HG03280 (cell line): ENCODE measurements around the gene RAP1GAP.

Experiments
- ATAC-seq: cut with Tn5 transposase; IDR thresholded peaks from one replicate; pipeline ENCODE4 v1.9.1; 2021; ENCODE audit warnings: mild to moderate bottlenecking, moderate library complexity; ENCODE audit not compliant: unreplicated experiment

RAP1GAP gene

DNA sequence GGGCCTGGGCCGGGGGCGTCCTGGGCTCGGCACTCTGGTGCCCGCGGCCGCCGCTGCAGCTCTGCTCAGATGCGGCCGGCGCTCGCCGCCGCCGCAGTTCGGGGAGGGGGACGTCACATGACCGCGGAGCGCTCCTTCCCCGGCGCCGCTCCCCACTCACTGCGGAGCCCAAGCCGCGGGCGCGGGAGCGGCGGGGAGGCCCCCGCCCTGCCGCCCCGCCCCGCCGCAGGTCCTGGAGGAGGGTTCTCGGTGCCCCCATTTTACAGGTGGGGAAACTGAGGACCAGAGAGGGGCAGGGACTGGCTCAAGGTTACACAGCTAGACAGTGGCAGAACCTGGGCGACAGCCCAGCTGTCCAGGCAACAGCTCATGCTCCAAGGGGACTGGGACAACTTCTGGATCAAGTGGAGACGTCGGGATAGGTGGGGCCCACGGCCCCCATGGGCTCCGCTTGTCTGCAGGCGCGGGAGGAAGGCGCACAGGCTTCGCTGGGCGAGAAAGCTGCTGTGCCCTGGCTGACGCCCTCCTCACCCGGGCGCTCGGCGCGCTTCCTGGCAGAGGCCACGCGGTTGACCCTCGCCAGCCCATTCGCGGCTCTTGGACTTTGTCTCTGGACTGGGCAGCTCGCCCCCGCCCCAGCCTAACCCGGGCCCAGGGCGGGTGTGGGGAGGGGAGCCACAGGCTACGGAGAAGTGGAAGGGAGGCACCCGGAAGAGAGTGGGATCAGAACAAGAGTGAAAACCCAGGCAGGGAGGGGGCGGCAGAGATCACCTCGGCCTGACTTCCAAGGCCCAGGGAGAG is at the start of gene RAP1GAP:
Gene RAP1GAP, minus strand, starts transcription at position 100 of the 801 bp plus-strand sequence. CDS start 49,325 bp downstream, outside the sequence.
- no peak for ATAC-seq

DNA sequence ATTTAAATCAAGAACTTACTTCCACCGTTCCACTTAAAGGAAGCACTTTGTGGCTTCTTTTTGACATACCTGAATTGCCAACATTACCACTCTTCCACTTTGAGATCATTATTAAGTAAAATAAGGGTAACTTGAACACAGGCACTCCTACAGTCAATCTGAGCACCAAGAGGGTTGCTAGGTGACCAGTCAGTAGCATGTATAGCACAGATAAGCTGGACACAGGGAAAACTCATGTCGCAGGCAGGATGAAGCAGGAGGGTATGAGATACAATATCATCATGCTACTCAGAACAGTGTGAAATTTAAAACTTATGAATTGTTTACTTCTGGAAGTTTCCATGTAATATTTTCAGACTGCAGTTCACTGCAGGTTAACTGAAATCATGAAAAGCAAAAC is 47.0 kb upstream of the RAP1GAP start:
- ATAC-seq, result no peak

DNA sequence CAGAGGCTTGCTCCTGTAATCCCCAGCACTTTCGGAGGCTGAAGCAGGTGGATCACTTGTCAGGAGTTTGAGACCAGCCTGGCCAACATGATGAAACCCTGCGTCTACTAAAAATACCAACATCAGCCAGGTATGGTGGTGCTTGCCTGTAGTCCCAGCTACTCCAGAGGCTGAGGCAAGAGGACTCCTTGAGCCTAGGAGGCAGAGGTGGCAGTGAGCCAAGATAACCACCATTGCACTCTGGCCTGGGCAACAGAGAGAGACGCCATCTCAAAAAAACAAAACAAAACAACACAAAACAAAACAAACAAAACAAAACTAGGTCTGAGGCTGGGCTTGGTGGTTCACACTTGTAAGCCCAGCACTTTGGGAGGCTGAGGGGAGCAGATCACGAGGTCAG is 38.7 kb upstream of the RAP1GAP start:
- ATAC-seq, result no peak

DNA sequence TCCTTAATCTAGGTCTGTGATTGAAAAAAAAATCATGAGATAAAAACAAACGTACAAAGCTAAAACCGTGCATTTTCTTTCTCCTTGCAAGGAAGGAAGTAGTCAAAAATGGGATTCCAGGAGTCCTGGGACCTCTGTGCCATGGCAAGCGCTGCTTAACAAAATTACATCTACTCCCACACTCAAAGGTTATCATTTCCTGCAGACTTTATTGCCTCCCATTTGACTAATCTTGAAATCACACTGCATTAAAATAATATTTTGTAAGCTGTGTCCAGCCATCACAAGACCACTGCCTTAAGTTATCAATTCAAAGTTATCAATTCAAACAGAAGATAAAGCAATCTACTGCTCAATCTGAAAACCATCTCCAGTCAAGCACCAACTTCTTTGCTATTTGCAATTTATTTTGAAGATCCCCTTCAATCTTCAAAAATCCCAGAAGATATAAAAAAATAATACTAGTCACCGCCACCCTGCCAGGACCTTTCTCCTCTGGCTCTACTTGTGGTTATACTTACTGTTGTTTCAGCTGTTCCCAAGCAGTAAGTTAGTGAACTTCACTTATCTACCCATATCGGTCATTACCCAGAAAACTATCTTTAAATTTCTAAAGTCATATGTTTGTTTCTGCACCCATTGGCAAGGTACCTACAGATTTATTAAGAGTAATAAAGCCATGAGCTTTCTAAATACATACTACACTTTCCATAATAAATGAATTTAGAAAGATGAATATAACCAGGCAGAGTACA is 38.1 kb upstream of the RAP1GAP start:
- ATAC-seq, result no peak

DNA sequence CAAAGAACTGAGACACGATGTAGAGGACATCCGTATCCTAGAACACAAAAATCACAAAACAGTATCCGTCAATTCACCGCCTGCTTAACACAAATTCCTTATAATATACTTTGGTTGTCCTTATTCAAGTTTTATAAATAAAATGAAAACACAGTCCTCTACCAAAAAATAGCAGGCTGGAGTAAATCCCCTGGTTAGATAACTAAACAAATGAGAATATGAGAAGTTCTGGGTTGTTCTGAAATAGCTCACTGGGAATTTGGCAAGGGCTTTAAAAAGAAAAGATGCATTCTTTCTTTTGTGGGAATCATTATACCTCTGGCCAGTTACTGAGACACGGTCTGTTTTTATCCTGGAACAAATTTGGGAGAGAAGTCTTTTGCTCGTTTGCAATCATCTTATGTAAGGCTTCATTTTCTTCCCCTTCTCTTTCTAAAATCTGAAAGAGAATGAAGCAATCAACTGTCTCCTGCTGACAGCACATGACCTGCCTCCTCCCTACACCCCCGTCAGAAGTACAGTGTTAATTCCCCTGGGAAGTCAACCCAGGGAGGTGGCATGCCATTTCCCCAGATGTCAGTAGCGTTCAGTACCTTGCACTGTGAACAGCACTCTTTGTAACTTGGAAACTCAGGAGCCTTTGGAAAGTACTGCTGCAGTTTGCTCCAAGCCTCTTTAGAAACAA is 37.1 kb upstream of the RAP1GAP start:
- ATAC-seq, result no peak

DNA sequence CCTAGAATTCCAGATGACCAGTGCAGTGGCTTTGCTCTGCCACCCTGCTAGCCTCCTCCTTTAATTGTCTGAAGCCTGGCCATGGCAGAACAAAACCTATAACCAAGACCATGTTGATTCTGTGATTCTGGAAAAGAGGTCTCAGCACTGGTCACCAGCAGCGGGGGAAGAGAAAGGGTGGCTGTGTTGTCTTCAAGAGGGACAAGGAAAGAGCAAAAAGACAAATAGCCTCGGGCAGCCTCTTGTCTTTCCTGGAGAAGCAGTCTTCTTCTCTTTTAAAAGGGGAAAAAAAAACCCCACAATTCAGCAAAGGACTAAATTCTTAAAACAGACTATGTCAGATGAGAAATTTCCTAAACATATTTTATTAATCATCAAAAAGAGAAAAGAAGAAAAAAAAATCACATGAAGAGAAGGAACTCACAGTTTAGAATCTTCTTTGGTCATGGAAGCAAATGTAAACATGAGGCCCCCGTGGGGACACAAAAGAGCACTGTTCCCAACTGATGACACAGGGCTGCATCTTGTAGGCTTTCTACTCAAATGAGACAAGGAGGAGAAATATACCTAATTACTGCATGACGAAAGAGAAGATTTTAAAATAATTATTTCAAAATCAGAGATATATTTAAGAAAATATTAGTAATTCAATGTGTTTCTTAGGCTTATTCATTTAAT is 36.3 kb upstream of the RAP1GAP start:
- no peak for ATAC-seq

DNA sequence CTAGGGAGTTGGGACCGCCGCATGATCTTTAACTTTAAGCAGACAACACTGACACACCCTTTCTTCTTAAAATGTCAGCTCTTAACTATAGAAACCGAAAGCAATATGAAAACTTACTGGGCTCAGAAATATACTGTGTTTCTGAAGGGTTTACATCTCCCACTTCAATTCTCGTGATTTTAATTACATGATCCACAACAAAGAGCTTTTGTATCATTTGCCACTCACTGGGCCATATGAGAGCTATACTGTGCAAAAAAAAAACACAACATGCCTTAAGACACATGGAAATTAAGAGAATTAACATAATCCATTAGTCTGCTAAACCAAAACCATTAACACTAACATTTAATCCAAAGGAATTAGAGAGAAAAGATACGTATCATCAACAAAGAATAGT is 35.0 kb upstream of the RAP1GAP start:
- no peak for ATAC-seq

DNA sequence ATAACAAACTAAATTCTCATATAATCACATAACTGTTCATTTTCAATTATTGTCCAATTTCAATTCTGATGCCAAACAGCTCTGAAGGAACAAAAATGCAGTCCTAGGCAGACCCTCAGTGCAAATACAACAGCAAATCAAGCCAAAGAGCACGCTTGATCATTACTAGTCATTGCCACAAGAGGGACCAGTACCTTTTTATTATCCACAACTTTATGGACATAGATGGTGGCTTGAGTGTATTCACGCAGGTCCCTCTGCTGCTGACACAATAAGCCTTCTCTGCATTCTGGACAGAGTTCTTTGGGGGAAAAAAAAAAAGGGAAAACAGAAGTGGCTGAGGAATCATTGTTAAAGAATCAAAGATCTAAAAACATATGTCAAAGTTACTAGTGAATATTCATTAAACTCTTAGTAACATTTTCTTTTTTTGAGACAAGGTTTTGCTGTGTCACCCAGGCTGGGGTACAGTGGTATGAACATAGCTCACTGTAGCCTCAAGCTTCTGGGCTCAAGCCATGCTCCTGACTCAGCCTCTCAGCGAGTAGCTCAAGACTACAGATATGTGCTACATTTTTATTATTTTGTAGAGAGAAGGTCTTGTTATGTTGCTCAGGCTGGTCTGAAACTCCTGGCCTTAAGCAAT is 34.3 kb upstream of the RAP1GAP start:
- no peak for ATAC-seq

DNA sequence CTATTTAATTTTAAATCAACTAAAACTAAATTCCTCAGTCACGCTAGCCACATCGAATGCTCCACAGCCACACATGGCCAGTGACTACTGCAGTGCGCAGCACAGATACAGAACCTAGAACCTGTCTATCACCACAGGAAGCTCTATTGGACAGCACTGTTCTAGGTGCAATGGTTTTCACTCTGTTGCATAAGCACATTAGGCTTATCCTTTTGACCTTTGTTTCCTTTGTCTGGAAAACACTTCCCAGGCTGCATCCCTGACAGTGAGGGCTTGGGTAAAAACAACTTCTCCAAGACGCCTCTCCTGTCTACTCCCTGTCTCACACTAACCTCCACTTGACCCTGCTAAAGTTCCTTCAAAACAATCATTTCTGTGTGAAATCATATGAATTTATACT is 33.6 kb upstream of the RAP1GAP start:
- ATAC-seq, result no peak

DNA sequence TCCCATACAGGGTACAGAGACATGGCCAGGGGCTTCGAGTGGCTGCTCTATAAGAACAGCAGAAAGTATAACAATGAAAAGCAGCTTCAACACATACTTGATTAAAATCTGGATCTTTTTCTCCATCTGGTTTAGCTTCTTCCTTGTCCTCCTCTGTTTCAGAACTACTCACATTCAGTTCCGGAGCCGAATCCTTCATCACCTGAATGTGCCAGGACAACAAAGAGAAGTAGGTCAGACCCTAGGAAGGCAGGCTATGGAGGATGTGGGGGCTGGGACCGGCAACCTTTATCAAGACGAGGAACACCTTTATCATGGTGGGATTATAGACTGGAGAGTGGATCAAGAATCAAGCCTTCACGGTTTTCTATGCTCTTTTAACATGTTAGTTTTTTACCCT is 32.2 kb upstream of the RAP1GAP start:
- no peak for ATAC-seq

DNA sequence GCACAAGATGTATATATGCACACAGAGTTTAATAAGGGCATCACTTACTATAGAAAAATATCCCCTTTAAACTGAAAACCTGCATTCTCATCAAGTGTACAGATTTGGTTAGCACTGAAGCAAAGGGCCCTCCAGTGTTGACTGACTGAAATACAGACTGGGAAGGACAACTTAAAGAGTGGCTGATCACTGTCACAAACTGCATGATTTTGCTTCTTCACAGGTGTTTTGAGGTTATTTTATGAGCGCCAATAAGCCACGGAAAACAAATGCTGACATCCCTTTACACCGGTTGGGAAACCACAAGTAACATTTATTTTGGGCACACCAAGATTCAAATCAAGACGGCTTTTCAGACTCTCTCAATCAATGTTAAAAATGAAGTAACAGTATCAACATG is 30.9 kb upstream of the RAP1GAP start:
- no peak for ATAC-seq

DNA sequence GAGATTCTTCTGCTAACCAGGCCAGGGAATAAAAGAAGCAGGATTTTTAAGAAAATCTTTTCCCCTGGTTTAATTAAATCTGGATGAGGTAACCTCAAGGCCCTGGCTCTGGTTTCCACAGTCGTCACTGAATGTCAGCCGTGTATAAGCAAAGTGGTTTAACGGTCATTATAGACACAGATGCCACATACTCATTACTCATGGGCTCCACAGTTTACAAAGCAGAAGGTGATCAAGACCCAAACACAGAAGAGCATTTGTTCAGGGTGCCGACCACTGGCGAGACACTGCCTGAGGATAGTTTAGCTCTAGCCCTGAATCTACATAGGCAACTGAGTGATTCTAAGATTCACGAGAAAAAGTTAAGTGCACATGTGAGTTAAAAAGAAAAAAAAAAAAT is 27.8 kb upstream of the RAP1GAP start:
- no peak for ATAC-seq

DNA sequence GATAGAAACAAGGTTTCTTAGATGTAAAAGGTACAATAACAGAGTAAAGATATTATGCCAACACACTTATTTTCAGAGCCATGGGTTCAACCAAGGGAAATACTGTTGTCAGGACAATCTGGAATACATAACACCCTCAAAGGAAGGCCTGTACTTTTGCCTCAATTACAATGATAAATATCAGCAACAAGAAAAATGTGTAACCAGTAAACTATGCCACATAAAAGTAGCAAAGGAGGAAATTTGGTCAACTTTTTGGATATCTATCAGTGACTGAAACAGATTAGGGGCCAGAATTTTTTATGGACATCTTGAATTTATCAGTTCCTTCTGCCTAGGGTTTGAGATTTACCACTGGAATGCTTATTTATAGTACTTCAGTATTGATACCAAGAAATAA is 24.6 kb upstream of the RAP1GAP start:
- no peak for ATAC-seq

DNA sequence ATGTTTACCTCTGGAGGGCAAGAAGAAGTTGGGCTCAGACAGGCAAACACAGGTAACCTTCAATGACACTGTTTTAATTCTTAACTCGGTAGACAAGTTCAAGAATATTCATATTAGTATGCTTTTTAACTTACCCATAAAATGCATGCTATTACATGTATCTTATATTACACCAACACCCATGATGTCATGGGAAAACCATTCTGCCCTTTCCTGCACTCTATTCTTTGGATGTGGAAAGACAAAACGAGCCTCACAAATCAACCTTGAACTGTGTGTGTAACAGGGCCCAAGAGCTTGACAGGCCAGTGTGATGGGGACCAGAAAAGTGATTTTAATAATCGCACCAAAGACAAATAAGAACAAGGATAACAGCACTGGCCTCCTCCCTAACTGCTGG is 22.6 kb upstream of the RAP1GAP start:
- ATAC-seq, result no peak

DNA sequence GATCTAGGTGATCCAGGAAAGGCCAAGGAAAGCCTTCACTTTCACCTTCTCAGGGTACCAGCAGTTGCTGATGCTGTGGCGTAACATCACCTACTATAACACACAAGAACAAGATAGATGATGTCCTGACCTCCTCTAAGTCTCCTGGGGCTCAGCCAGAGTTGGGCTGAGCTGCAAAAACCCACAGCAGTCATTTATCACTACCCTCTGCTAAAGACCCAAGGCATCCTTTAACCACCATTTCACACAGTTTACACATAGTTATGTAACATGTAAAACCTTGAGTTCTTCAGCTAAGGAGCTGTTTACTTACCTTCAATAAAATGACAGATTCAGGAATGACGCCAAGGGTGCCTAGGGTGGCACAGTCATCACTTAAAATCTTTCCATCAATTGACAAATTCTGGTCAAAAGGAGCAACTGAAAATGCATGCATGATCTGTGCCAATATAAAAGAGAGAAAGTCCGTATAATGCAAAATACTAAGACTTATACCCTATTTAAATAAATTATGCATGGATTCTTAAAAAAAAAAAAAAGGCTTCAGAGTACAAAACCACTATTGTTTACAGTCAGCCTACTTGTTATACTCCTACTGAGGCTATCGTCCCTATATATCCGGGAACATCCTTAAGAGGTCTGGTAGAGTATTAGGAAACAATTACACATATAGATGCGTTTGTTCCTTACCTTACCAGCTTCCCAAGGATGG is 20.7 kb upstream of the RAP1GAP start:
- no peak for ATAC-seq

DNA sequence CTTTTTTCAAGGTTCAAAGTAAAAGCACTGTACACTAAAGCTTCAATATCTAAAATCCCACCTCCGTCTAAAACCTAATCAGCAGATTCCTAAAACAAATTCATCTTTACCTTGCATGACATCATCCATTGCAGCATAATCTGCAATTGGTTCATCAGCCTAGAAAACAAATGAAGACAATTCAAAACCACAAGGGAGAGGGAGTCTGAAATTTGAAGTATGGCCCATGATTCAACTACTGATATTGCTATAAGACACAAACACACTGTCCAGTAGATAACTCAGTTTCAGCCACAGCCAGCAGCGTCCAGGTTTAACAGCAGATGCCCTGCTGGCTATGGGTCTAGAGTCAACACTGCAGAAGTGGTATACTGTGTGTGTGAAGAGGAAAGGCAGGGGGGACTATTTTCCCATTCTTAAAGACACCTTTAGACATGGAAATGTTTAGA is 17.9 kb upstream of the RAP1GAP start:
- ATAC-seq, result no peak

DNA sequence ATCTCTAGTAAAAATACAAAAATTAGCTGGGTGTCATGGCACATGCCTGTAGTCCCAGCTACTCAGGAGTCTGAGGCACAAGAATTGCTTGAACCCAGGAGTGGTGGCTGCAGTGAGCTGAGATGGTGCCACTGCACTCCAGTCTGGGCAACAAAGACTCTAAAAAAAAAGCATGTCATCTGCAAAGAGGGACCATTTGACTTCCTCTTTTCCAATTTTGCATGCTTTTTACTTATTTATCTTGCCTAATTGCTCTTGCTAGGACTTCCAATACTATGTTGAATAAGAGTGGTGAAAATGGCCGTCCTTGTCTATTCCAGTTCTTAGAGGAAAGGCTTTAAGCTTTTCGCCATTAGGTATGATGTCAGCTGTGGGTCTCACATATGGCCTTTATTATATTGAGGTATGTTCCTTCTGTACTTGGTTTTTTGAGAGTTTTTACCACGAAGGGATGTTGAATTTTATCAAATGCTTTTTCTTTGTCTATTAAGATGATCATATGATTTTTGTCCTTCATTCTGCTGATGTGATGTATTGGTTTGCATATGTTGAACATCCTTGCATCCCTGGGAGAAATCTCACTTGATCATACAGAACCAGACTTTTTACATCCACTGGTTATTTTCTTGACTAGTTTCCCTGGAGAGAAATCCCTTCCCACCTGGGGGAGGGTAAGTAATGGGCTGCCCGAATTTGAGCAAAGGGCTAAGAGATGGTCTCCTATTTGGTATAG is 17.0 kb upstream of the RAP1GAP start:
- no peak for ATAC-seq

DNA sequence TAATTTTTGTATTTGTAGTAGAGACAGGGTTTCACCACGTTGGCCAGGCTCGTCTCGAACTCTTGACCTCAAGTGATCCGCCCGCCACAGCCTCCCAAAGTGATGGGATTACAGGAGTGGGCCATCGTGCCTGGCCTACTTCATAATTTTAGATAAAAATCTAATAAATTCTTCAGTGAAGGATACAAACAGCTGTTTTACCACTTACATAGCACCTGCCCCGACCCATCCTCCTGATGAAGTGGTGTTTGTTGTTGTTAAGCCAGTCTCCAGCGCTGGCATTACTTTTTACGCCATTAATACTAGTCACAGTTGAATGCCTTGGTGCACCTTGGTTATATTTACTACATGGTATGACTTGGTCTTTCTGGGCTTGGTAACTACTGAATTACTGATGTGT is 12.3 kb upstream of the RAP1GAP start:
- ATAC-seq, result no peak

DNA sequence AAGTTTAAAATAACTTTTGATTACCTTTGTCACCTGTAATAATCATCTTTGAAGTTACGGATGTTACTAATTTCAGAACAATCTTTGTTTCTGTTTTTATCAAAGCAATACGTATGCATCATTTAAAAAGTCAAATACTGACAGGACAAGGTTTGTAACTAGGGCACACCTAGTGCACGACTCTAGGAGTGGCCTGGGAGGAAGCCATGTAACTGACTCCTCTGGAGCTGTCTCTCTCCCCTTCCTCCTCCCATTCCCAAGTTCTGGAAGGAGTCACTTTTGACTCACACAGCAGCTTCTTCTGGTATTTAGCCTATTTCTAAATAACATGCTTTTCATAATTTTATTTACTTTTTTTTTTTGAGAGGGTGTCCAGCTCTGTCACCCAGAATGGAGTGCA is 11.8 kb upstream of the RAP1GAP start:
- ATAC-seq, result no peak
